AML-193 (cell line): ENCODE measurements around the gene PKLR.
A peak's percentile ranks its signal among the peaks of the same experiment; 100 is the strongest.

ENCODE experiments used
- DNase-seq, 2 experiments: peaks; one replicate each; lab custom pipeline; 2025; lab: John Stamatoyannopoulos, UW

Gene PKLR

DNA sequence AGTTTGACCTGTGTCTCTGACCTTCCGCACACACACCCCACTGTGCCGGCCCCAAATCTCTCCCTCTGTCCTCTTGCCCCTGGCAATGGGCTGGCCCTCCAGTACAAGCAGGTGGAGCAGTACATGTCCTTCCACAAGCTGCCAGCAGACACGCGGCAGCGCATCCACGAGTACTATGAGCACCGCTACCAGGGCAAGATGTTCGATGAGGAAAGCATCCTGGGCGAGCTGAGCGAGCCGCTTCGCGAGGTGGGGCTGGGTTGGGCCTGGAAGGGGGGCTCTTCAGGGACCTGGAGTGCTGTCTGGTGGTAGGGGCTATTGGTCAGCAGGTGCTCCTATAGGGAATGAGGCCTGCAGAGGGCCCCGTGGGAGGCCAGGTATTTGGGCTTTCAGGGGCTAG, 16.2 kb downstream of the PKLR start:
- DNase-seq, result no peak

DNA sequence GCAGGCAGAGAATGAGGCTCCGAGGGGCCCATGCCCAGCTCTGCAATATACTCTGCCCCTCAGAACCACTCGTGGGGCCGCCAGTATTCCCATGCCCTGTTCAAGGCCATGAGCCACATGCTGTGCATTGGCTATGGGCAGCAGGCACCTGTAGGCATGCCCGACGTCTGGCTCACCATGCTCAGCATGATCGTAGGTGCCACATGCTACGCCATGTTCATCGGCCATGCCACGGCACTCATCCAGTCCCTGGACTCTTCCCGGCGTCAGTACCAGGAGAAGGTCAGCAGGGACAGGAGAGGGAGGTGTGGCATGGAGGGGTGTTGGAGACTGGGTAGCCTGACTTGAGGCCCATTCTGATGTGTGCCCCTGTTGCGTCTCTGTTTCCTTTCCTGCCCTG, 16.8 kb downstream of the PKLR start:
- no peak for DNase-seq

GRCh38 chr1:155282488-155283091, 18.6 kb downstream of the PKLR start:
- no peak for DNase-seq

DNA sequence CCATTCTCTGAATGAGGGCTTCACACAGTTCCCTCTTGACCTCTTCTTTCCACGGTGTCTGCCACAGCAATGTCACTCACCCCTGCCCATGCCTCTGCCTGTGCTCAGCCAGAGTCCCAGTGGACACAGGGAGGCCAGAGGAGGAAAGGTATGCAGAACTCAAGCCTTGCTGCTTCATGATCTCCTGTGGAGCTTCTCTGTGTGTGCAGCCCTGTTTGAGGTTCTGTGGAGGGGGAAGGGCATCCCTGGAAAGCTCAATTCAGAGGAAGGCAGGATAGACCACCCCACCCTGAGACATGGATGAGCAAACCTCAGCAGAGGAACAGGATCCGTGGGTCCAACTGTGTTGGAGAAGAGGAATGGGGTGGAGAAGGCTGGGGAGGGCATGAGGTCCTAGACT, 22.0 kb downstream of the PKLR start:
- no peak for DNase-seq

GRCh38 chr1:155278689-155279160, 22.5 kb downstream of the PKLR start:
- no peak for DNase-seq

DNA sequence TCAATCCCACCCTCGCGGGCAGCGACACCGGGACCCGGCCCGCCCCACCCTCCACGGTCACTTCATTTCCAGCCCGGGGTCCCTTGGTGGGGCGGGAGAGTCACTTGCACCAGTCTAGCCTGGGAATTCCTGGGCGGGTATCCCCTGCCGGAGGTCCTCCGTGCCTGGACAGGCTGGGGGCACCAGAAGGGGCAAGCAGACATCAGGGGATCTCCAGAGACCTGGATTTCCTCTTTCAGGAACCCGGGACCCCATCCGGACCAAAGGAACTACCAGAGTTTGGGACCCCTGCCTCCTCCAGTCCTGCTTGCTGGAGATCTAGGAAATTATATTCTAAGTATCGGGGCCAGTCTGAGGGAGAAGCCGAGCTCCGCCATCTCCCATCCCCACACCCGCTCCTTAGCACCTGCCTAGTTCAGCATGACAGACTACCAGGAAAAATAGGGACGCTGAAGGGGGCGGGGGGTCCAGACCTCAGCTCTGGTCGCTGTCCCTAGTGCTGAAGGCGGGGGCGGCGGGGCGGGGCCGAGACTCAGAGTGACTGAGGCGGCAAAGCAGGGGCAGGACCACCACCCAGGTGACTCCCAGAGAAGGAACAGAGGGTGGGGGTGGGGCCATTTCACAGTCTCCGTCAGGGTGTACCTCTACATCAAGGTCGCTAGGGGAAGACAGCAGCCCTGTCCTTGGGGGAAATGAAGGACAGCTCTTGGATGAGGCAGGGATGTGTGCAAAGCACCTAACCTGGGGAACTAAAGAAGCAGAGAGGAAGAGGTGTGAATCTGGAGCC, 23.1 kb downstream of the PKLR start:
- DNase-seq, result peak; percentile 25 to 30

DNA sequence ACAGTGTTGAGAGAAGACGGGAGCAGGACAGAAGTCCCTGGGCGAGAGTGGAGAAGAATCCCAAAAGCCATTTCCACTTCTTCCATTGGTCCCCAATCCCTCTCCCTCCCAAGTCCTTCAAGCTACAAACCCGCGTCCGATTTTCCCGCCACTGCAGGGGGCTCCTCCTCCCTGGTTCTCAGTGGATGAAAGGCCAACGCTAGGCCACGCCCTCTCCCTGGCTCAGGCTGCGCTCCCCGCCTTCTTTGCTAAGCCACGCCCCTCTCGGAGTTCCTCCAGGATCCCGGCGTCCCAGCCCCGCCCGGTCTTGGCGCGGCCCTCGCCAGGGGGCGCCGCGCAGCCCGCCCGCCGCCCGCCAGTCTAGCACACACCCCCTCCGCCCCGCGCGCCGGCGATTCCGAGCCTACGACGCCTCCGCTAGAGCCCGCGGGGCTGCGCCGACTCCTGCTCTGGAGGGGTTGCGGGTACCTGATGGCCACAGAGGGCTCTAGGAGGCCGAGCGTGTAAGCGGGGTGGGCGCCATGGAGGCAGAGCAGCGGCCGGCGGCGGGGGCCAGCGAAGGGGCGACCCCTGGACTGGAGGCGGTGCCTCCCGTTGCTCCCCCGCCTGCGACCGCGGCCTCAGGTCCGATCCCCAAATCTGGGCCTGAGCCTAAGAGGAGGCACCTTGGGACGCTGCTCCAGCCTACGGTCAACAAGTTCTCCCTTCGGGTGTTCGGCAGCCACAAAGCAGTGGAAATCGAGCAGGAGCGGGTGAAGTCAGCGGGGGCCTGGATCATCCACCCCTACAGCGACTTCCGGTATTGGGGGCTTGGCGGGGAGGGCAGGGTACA, 24.0 kb downstream of the PKLR start, which contains the start of gene HCN3:
Gene HCN3 (plus strand): TSS at position 394 of the 832 bp plus-strand sequence. CDS start 128 bp downstream, at position 522.
- DNase-seq, result peak; percentile 88 to 94

DNA sequence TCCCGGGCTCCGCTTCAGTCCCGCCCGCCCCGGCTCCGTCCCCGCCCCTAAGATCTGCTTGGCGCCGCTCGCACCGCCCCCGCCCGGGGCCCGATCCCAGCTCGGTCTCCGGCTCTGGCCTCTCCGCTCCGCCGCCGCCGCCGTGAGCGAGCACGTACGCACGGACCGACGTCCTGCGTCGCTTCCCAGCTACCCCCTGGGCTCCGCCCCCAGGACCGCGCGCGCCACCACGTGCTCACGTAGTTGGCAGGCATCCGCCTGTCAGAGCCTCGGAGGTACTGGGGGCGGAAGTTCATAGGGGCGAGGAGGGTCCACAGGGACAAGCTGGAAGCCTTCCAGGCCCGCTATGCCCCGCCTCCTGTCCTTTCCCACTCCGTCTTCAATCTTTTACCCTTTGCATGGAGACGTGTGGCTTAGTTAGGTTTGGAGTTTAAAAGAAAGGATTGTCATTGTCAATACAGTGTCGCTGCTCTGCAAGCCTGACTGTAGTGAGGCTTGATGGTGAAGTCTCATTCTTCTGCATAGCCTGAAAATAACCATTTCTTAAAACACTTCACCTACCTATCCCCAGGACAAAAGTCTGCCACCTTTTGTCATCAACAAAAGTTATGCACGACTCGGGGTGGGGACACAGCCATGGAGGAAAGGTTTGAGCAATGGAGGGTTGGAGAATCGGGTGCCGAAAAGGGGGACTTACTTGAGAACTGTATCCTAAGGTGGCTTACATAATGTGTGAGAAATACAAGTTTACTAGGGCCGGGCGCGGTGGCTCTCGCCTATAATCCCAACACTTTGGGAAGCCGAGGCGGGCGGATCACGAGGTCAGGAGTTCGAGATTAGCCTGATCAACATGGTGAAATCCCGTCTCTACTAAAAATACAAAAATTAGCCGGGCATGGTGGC, 27.6 kb downstream of the PKLR start, which contains the start of gene CLK2:
Gene CLK2 (minus strand): TSS at position 162 of the 903 bp plus-strand sequence. CDS start 2,527 bp downstream, outside the sequence.
- peak; percentile 87 to 89 for DNase-seq

DNA sequence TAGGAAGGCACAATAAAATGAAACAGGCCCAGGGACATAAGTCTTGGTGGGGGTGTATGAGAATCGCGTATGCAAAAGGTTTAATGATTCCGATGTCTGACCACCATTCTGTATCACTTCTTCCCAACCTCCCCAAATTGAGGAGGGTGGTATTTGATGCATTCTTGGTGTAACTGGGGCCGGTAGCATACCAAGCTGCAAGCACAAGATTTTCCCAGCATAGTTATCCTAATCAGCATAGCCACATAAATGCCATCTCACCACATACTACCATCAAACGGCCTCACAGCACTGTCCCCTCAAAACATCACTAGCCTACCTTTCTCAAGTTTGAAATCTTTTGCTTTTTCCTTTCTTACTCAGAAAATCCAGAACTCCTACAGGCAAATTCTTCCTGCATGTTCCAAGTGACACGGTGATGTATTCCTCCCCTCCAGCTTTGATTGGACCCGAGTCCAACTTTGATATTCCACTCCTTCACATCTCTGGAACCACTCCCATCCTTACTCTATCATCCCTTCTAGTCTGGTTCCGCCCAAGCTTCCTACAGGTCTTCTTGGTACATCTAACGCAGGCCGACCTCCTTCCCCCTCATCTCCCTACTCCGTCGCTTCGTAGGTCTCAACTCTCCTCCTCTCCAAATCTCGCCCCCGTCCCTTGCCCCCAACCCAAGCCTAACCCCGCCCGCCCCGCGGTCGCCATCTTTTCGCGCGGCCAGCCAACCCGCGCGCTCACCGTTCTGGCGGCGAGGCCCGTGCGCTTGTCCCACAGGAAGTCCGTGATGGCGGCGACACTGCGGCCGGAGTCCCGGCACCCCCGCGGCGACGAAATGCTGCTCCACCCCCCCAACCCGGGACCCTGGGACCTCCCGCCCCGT, 28.5 kb downstream of the PKLR start:
- no peak for DNase-seq

DNA sequence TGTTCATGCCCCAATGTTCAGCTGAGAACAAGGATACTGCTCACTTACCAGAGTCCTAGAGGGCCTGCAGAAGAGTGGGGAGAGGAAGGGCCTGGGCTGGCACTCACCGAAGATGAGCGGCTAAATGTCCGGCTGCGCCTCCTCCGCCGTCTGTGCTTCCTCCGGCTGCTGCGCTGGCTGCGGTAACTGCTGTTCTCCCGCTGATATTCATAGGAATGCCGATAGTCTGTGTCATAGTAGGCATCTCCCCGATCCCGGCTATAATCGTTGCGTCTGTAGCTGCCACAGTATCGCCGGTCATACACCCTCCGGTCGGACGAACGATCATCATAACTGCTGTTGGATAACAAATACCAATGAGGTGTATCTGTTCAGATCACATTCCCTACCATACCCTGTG, 31.9 kb downstream of the PKLR start:
- no peak for DNase-seq

DNA sequence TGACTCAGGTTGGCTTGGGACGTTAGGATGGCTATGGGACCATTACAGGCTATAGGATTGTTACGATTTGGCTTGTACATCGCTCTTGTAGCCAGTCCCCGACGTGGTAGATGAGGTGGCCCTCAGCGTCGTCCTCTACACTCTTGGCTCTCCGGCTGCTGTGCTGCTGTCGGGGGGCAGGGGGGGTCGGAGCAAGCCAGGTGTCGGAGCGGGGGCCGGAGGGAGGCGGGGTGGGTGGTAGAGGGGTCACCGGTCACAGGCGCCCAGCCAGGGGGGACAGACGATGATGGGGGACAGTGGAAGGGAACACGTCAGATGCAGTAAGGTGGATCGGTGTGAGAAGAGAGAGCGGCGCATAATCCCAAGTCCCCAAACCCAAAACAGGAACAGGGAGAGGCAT, 32.6 kb downstream of the PKLR start:
- no peak for DNase-seq

- DNase-seq, result no peak
Measured at GRCh38 chr1:155267373-155267772, 33.9 kb downstream of the PKLR start.

- no peak for DNase-seq
Measured at GRCh38 chr1:155266553-155266952, 34.7 kb downstream of the PKLR start.

DNA sequence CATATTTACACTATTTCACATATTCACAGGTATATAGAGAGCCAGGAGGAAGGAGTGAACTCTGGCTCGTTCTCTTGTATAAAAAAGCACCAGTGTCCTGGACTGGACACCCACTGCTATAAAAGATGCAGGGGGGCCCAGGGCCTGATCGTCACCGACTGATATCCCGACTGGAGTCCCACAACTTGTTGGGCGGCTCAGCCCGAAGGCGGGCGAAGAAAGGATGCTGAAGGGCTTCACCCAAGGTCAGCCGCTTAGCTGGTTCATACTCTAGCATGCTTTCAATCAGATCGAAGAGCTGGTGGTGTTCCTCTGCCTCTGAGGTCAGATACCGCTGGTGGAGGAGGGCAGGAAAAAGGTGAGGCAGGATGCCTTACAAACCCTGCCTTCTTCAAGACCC, 38.2 kb downstream of the PKLR start:
- no peak for DNase-seq

- peak; percentile 94 to 96 for DNase-seq
Measured at GRCh38 chr1:155261852-155262673, 39.2 kb downstream of the PKLR start, which contains the start of gene SCAMP3. Gene SCAMP3, minus strand, starts transcription at chr1:155262360. Its CDS starts 209 bp downstream, at chr1:155262151.

- peak; percentile 9 to 20 for DNase-seq
Measured at GRCh38 chr1:155261493-155261851, 39.8 kb downstream of the PKLR start.

GRCh38 chr1:155260276-155260675, 41.0 kb downstream of the PKLR start:
- DNase-seq, result no peak

DNA sequence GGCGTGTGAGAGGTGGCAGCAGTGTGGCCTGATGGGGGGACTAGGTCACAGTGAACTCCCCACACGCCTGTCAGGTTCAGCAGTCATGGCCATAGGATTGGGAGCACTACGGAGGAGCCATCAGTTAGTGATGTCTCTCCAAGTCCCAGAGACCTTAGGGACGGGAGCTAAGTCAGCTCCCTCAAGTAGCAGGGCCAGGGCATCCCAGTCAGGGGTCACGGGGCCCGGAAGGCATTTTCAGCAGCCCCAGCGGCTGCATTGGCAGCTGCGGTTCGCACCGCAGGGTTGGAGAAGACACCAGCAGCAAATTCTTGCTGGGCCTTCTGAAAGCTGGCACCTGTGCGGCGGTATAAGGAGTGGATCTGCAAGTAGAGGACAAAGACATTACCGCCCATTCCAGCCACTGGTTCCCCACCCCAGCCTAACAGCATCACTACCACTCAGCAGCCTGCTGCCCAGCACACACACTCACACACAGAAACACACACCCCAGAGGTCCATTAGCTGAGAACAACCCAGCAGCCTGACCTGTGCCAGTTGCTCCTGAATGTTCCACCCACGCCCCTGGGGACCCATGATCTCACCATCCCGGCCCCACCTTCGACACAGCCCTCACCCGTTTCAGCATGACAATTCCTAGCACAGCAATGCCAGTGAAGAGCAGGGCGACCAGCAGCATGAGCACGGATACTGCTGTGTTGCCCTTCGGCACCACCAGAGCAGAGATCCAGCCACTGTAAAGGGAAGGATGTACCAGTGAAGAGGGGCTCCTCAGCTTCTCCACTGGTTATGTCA, 45.0 kb downstream of the PKLR start:
- no peak for DNase-seq
